Erythroblast (primary cell): ENCODE results near the gene FUZ.

ENCODE experiments used
- DNase-seq, 2 experiments: peaks; one replicate each; lab custom pipeline; 2025; lab: John Stamatoyannopoulos, UW
- GATA1 ChIP-seq: IDR thresholded peaks from 2 replicates; pipeline ENCODE4 v1.6.1; 2011; ENCODE audit warnings: low read depth, mild to moderate bottlenecking, control low read depth, low read length, moderate library complexity
- POLR2A ChIP-seq: IDR thresholded peaks from 2 replicates; pipeline ENCODE4 v1.6.1; 2011; ENCODE audit warnings: mild to moderate bottlenecking, low read length

The FUZ gene

GRCh38 chr19:49846408-49846807 lies 33.3 kb upstream of the FUZ start:
- DNase-seq, result no peak
- TF ChIP-seq GATA1 (no peak), POLR2A (no peak)

GRCh38 chr19:49845414-49845813 lies 32.3 kb upstream of the FUZ start:
- DNase-seq, result no peak
- TF ChIP-seq GATA1 (no peak), POLR2A (no peak)

DNA sequence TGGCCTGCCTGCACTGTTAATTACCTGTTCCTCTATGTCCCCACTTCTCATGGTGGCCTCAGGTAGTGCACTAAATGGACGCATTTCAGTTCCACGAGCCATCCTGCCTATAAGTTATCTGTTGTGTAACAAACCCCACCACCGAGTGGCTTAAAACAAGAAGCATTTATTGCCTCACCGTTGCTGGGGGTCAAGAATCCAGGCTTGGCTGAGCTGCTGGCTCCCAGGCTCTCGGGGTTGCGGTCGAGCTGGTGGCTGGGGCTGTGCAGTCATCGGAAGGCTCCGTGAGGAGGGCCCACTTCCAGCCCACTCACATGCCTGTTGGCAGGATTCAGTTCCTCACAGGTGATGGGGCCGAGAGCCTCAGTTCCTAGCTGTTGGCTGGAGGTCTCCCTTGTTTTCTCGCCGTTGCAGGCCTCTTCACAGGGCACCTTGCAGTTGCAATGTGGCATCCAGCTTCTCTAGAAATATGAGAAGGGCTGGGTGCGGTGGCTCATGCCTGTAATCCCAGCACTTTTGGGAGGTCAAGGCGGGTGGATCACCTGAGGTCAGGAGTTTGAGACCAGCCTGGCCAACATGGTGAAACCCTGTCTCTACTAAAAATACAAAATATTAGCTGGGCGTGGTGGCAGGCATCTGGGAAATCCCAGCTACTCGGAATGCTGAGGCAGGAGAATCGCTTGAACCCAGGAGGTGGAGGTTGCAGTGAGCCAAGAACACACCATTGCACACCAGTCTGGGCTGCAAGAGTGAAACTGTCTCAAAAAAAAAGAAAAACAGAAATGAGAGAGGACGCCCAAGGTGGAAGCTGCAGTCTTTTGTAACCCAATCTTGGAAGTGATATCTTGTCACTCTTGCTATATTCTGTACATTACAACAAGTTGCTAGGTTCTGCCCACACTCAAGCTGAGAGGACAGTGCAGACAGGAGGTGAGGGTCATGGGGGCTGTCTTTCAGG lies 31.3 kb upstream of the FUZ start:
- no peak for TF ChIP-seq POLR2A
- no peak for TF ChIP-seq GATA1
- no peak for DNase-seq

DNA sequence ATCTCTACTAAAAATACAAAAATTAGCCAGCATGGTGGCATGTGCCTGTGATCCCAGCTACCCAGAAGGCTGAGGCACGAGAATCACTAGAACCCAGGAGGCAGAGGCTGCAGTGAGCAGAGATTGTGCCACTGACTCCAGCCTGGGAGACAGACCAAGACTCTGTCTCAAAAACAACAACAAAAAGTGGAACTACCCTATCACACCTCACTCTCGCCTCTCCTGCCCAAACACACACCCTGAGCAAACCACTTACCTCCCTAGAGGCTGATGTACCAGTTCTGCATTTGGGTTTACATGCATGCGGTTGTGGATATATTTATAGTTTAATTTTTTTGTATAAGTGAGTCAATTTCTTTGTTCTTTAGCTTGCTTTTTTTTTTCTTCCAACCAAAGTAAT lies 30.2 kb upstream of the FUZ start:
- DNase-seq, result no peak
- TF ChIP-seq POLR2A (no peak), GATA1 (no peak)

DNA sequence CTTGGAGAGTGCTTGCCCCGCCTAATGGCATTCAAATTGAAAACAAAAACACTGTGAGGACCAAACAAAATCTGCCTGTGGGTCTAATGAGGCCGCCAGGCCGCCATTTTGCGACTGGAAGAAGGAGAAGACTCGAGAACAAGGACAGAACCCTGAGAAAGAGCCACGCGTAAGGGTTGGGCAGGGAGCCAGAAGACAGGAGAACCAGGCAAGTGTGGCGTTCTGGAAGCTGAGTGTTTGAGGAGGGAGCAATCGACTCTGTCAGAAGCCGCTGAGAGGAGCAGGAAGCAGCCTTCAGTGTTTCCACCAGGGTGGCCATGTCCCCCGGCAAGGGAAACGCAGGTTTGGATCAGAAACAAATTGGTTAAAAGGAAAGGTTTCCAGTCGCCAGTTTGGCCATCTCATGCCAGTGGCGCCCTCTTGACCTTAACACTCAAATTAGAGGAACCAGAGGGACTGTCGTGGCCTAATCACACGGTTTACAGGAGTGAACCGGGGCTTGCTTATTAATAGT lies 27.7 kb upstream of the FUZ start:
- no peak for TF ChIP-seq GATA1
- TF ChIP-seq POLR2A, result no peak
- DNase-seq, result no peak

DNA sequence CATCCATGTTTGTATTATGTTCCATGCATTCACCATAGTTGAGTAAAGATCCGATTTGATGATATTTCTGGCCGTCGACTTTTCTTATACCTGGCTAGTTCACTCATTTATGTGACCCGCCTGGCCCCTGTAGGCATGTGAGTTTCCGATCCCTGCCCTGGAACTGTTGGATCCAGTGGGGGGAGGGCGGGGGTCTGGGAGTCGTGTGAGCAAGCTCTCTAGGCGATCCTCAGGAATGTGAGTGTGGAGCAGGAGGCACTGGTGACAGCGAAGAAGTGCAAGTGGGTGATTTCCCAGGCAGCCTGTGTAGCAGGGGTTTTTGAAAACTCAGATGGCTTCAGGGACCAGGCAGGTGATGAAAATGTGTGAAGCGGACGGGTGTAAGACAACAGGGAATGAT lies 27.2 kb upstream of the FUZ start:
- TF ChIP-seq GATA1, result no peak
- no peak for TF ChIP-seq POLR2A

DNA sequence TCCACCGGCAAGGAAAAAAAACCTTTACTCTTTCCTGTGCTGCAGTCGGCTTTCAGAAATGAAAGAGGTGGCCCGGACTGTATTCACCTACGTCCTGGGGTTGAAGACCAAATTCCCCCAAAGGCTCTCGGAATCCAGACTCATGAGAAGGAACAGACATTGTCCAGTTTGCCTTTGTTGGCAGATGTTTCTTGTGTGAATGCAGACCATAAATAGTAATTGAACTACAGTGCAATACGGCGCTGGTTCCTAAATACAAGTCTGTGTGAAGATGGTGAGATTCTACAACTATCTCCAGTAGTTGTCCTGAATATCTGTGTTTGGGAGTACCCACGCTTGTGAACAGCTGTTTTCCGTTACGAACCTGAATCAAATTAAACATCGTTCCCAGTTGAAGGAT lies 26.6 kb upstream of the FUZ start:
- no peak for TF ChIP-seq GATA1
- TF ChIP-seq POLR2A, result no peak
- DNase-seq, result no peak

More for the DNA sequence above, 27.2 kb upstream of the FUZ start:
- no peak for DNase-seq

DNA sequence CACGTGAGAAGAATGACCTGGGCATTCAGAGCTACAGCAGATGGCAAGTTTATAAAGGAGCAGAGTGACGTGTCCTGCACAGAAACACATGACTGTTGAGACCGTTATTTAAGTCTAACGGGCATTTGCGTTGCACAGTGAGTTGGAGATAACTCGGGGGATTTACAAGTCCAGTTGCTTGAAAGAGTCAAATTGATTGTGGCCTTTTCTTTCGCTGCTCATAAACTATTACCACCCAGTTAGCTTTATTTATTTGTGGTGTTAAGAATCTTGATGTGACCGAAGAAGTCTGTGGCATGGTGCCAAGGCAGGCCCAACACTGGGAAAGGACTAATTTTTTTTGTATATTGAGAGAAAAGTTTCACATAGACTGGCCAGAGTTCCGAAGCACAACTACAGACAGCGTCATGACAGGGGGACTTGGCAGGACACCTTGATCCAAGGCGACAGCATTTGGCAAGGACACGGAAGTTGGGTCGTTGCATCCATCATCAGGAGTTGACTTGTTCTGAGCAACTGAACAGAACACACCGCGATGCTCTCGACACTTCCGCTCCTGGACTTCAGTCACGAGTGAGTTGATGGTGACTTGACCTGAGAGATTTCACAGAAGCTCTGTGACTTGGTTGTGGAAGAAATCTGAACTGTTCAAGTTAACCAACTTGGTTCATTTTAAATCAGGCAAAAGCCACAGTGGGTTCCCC lies 25.9 kb upstream of the FUZ start:
- TF ChIP-seq POLR2A (peak; percentile 27), GATA1 (no peak)
- DNase-seq, result no peak

GRCh38 chr19:49837425-49837824 lies 24.3 kb upstream of the FUZ start:
- TF ChIP-seq GATA1, result no peak
- no peak for TF ChIP-seq POLR2A
- DNase-seq, result no peak

GRCh38 chr19:49837009-49837310 lies 23.9 kb upstream of the FUZ start:
- TF ChIP-seq POLR2A (no peak), GATA1 (no peak)
- DNase-seq, result no peak

DNA sequence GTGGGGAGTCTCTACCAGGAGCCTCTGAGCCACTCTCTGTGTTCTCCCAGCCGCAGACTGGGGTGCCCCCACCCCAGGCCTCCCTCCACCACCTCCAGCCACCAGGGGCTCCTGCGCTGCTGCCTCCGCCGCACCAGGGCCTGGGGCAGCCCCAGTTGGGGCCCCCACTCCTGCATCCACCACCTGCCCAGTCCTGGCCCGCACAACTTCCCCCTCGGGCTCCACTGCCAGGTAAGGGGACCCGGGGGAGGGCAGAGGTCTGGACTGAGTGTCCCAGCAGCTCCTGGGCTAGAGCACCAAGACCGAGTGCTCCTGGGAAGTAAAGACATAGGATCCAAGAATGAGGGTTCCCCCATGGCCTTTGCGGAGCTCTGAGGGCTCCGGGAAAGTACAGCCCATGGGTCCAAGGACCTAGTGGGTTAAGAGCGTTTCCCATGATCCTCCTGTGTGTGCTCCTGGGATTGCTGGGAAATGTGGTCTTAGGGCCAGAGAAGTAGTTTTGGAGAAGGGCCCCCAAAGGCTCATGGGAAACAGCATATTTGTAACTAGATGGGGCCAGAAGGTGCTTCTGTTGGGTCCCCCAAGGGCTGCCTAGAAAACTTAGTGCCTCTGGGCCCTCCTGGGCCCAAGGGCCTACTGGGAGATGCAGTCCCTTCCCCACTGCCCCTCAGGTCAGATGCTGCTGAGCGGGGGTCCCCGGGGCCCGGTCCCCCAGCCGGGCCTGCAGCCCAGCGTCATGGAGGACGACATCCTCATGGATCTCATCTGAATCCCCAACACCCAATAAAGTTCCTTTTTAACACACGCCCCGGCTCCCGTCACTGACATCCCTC lies 23.3 kb upstream of the FUZ start:
- TF ChIP-seq POLR2A, result no peak
- TF ChIP-seq GATA1, result no peak
- DNase-seq, result no peak

DNA sequence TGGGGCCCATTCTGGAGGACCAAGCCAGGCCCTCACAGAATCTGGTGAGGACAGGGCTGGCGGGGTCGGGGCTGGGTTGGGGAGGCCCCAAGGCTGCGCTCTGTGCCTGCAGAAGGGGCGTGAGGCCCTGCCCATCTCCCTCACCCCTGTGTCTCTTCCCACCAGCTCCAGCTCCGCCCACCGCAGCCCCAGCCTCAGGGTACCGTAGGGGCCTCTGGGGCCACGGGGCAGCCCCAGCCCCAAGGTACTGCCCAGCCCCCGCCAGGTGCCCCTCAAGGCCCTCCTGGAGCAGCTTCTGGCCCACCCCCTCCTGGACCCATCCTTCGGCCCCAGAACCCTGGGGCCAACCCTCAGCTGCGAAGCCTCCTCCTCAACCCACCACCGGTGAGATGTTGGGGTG lies 22.5 kb upstream of the FUZ start:
- TF ChIP-seq GATA1 (no peak), POLR2A (no peak)
- no peak for DNase-seq

GRCh38 chr19:49833599-49833998 lies 20.5 kb upstream of the FUZ start:
- TF ChIP-seq POLR2A (no peak), GATA1 (no peak)

DNA sequence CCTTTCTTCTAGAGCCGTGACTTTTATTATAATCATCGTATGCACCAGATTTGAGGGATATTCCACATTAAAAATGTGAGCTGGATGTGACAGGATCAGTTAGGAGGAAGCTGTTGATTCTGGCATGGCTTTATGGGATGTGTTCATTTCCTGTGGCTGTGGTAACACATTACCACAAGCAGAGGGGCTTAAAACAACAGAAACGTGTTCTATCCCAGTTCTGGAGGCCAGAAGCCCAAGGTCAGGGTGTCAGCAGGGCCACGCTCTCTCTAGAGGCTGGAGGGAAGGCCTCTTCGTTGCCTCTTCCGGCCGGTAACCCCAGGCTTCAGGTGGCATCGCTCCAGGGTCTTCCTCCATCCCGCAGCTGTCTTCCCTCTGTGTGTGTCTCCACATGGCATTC lies 19.5 kb upstream of the FUZ start:
- TF ChIP-seq POLR2A (no peak), GATA1 (no peak)
- DNase-seq, result no peak

More at GRCh38 chr19:49833599-49833998, 20.5 kb upstream of the FUZ start:
- no peak for DNase-seq
